ENCODE measurements around the gene PKIB. TPM values are rescaled to one million over a fixed set of nuclear protein-coding genes. Genes with fewer than 3 reads are reported as not detected.
"Not testable (repeated sequence)": the region's sequence is repeated elsewhere in the genome, so short reads cannot be mapped to it uniquely, and the experiment has no call there.

The PKIB gene
- total and polyA plus RNA-seq, 10 of the 15 experiments (the other 5 are each of a cell fraction or from before 2014, with no cell fraction given) = 0.20 to 1.8 (median 0.87) TPM

DNA sequence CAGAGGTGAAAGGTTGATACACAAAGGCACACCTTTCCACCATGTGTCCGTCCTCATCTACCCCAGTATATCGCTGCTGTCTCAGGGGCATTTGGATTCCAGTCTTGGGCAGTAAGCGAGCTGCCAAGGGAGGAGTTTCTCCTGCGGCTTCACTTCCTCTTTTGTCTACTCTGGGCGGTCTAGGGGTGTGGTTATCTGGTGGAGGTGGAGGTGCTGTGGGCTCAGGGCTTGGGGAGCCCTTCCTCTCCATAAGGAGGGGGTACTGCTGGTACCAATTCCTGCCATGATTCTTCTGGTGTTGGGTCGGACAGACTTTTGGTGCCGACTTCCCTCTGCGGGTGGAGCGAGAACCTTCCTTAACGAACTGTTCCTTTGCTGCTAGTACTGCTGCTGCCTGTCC is 137.4 kb downstream of the PKIB start:
- Histone ChIP-seq H2AFZ (ENCODE audit: control insufficient read depth, low read depth, low read length) (no peak overlapping the region), H3K9ac (ENCODE audit: control insufficient read depth, insufficient read depth, low read length) (no peak overlapping the region), H3K27ac (ENCODE audit: control insufficient read depth, insufficient read depth) (no peak overlapping the region), H3K27me3 (replicated peaks in 1 of 2; ENCODE audit: control insufficient read depth in 2 of 2, insufficient read depth in 2 of 2, low read length in 1 of 2) (no peaks in the 10 kb centered on the region), H3K4me1 (ENCODE audit: control insufficient read depth, insufficient read depth, low read length) (0 out of 2 replicates have a peak, but pooled peaks cover 3% of the 10 kb centered on the region), H3K36me3 (ENCODE audit: control insufficient read depth in 2 of 2, insufficient read depth in 2 of 2, low read length in 1 of 2) (no peaks in the 10 kb centered on the region), H3K79me2 (ENCODE audit: control insufficient read depth, insufficient read depth, low read length) (no peaks in the 10 kb centered on the region), H3K4me2 (ENCODE audit: control insufficient read depth, insufficient read depth) (no peak overlapping the region), H3K4me3 (no peak overlapping the region), H4K20me1 (ENCODE audit: control insufficient read depth, insufficient read depth) (no peaks in the 10 kb centered on the region), H3K9me3 (replicated peaks; ENCODE audit: control insufficient read depth, insufficient read depth, low read length) (no peaks in the 10 kb centered on the region)
- FAIRE-seq = no peak
- no peak for DNase-seq (ENCODE audit: low read depth, low spot score)
- TF ChIP-seq SMAD1 (IDR thresholded peaks at IDR 0.05; ENCODE audit: low read depth, partially characterized antibody) (no peak), IKZF2 (IDR thresholded peaks at IDR 0.05) (0 out of 4 replicates have a peak, but pooled peaks of 1 of the 2 experiments have one; percentile 10), SPI1 (IDR thresholded peaks at IDR 0.05; ENCODE audit: borderline replicate concordance, insufficient read depth, low read depth, low read length) (peak; percentile 95)
- in situ Hi-C loops (cut with MboI) (loop anchor here (5.0 kb wide), 1 partner anchor 90 kb away; no protein-coding TSS in a partner anchor), intact Hi-C loops (cut with micrococcal nuclease; ENCODE audit: unreplicated experiment) (no loop called here)
- ChIA-PET POLR2A (no interaction called here), RAD21 (ENCODE audit: unreplicated experiment) (no interaction called here), SMC1A (ENCODE audit: uncharacterized antibody, unreplicated experiment) (interaction anchor here (0.7 to 12.2 kb wide), 4 partner anchors 9 to 91 kb away, joined by 3 to 177 read pairs (median 6); no protein-coding TSS in a partner anchor), CTCF (interaction anchor here (23.5 kb wide), 1 partner anchor 91 kb away, joined by 640 read pairs; no protein-coding TSS in a partner anchor)
- WGBS (ENCODE audit: insufficient coverage, insufficient replicate concordance, low lambda C conversion rate, missing lambda C conversion rate) = 52% methylated on average over 10 of the region's 10 CpGs
- ATAC-seq = no peak
- BruUV-seq (replicated peaks) = no TSS peak

DNA sequence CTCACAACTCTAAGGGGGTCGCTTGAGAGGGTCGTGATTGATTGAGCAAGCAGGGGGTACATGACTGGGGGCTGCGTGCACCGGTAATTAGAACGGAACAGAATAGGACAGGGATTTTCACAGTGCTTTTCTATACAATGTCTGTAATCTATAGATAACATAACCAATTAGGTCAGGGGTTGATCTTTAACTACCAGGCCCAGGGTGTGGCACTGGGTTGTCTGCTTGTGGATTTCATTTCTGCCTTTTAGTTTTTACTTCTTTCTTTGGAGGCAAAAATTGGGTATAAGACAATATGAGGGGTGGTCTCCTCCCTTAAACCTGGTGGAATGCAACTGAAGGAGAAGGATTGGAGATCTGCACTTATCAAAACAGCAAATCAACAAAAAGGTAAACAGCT is 138.7 kb downstream of the PKIB start:
- H2AFZ ChIP-seq (ENCODE audit: control insufficient read depth, low read depth, low read length); intact Hi-C loops (cut with micrococcal nuclease; ENCODE audit: unreplicated experiment); ATAC-seq; BruUV-seq (replicated peaks); H3K9me3 ChIP-seq (replicated peaks; ENCODE audit: control insufficient read depth, insufficient read depth, low read length); H3K9ac ChIP-seq (ENCODE audit: control insufficient read depth, insufficient read depth, low read length); H4K20me1 ChIP-seq (ENCODE audit: control insufficient read depth, insufficient read depth); H3K36me3 ChIP-seq (ENCODE audit: control insufficient read depth in 2 of 2, insufficient read depth in 2 of 2, low read length in 1 of 2); H3K4me2 ChIP-seq (ENCODE audit: control insufficient read depth, insufficient read depth); FAIRE-seq; H3K4me3 ChIP-seq; H3K4me1 ChIP-seq (ENCODE audit: control insufficient read depth, insufficient read depth, low read length); DNase-seq (ENCODE audit: low read depth, low spot score); H3K79me2 ChIP-seq (ENCODE audit: control insufficient read depth, insufficient read depth, low read length); H3K27ac ChIP-seq (ENCODE audit: control insufficient read depth, insufficient read depth); H3K27me3 ChIP-seq (replicated peaks in 1 of 2; ENCODE audit: control insufficient read depth in 2 of 2, insufficient read depth in 2 of 2, low read length in 1 of 2): not testable (repeated sequence)
- 50% methylated on average over 5 of the region's 5 CpGs for WGBS (ENCODE audit: insufficient coverage, insufficient replicate concordance, low lambda C conversion rate, missing lambda C conversion rate)
- SMC1A ChIA-PET (ENCODE audit: uncharacterized antibody, unreplicated experiment) = interaction anchor here (1.1 to 6.0 kb wide), 10 partner anchors 8 to 90 kb away, joined by 3 to 98 read pairs (median 14); partner anchors contain the start of gene SMPDL3A
- CTCF ChIA-PET = interaction anchor here (1.6 to 6.6 kb wide), 4 partner anchors 21 to 123 kb away, joined by 5 to 67 read pairs (median 30); partner anchors contain the start of gene SMPDL3A
- in situ Hi-C loops (cut with MboI) = loop anchor here (5.0 kb wide), 1 partner anchor 88 kb away; no protein-coding TSS in a partner anchor
- POLR2A ChIA-PET = interaction anchor here (0.6 kb wide), 1 partner anchor 658 kb away, joined by 4 read pairs; no protein-coding TSS in a partner anchor
- RAD21 ChIA-PET (ENCODE audit: unreplicated experiment) = interaction anchor here (1.1 to 6.3 kb wide), 4 partner anchors 10 to 90 kb away, joined by 3 to 57 read pairs (median 10); partner anchors contain the start of gene SMPDL3A

Data from GM12878 (cell line).